Activated CD4-positive, alpha-beta memory T cell treated with anti-CD3 and anti-CD28 coated beads for 36 hours (primary cell): Measurements from ENCODE around the gene MTMR12. TPM values are rescaled to one million over a fixed set of nuclear protein-coding genes. Genes with fewer than 3 reads are reported as not detected.

Source experiments
- CTCF ChIA-PET: fragments of 350-600 bp; sonication (Branson Sonifier 250); formaldehyde crosslinking; loops from one replicate; lab custom pipeline; 2021; ENCODE audit warnings: antibody characterized with exemption, inconsistent platforms; lab: Charles Lee
- POLR2A ChIA-PET: fragments of 350-600 bp; sonication (Branson Sonifier 250); formaldehyde crosslinking; loops from one replicate; lab custom pipeline; 2021; ENCODE audit warnings: antibody characterized with exemption; lab: Charles Lee
- DNase-seq: peaks from one replicate; pipeline ENCODE4 v3.0.0-alpha.2; 2020
- H3K27ac Mint-ChIP-seq: one replicate; pipeline ENCODE4 v1.8.0; 2021; ENCODE audit warnings: mixed read lengths
- H3K27me3 Mint-ChIP-seq: one replicate; pipeline ENCODE4 v1.8.0; 2021; ENCODE audit warnings: mixed read lengths
- H3K36me3 Mint-ChIP-seq: one replicate; pipeline ENCODE4 v1.8.0; 2021; ENCODE audit warnings: mixed read lengths
- H3K4me1 Mint-ChIP-seq: one replicate; pipeline ENCODE4 v1.8.0; 2021; ENCODE audit warnings: low read depth, mixed read lengths
- H3K4me3 Mint-ChIP-seq: one replicate; pipeline ENCODE4 v1.8.0; 2021; ENCODE audit warnings: mild to moderate bottlenecking, mixed read lengths
- H3K9me3 Mint-ChIP-seq: one replicate; pipeline ENCODE4 v1.8.0; 2021; ENCODE audit warnings: mixed read lengths
- intact Hi-C: fragments of 100-400 bp; cut with micrococcal nuclease; formaldehyde crosslinking; loops from one replicate; pipeline ENCODE4 v1.15.1; 2023
- total RNA-seq, 2 experiments: library from RNA; stranded (reverse); gene quantifications; one replicate each; pipeline ENCODE4 v1.2.3, GENCODE V29; 2021

The MTMR12 gene
- total RNA-seq, 2 experiments from 2014 or later, result 22.3 to 22.4 TPM

GRCh38 chr5:32249668-32250067 lies 63.1 kb downstream of the MTMR12 start:
- H3K4me3 Mint-ChIP-seq, result no peak overlapping the region
- H3K4me1 Mint-ChIP-seq, result no peaks in the 10 kb centered on the region
- ChIA-PET CTCF (interaction anchor here (1.5 to 1.8 kb wide), 2 partner anchors 18 to 79 kb away, joined by 8 to 9 read pairs; no protein-coding TSS in a partner anchor), POLR2A (no interaction called here)
- intact Hi-C loops, result no loop called here
- DNase-seq, result no peak
- no peak overlapping the region for H3K27ac Mint-ChIP-seq
- no peaks in the 10 kb centered on the region for H3K27me3 Mint-ChIP-seq
- peaks cover 34% of the 10 kb centered on the region for H3K36me3 Mint-ChIP-seq
- H3K9me3 Mint-ChIP-seq, result no peaks in the 10 kb centered on the region

GRCh38 chr5:32245742-32246141 lies 67.0 kb downstream of the MTMR12 start:
- no peak overlapping the region for H3K27ac Mint-ChIP-seq
- H3K4me1 Mint-ChIP-seq, result no peaks in the 10 kb centered on the region
- CTCF ChIA-PET, result interaction anchor here (3.8 kb wide), 1 partner anchor 84 kb away, joined by 14 read pairs; no protein-coding TSS in a partner anchor

GRCh38 chr5:32244017-32244416 lies 68.7 kb downstream of the MTMR12 start:
- H3K9me3 Mint-ChIP-seq, result no peaks in the 10 kb centered on the region

More at GRCh38 chr5:32245742-32246141, 67.0 kb downstream of the MTMR12 start:
- peaks cover 41% of the 10 kb centered on the region for H3K36me3 Mint-ChIP-seq
- H3K27me3 Mint-ChIP-seq, result no peaks in the 10 kb centered on the region
- POLR2A ChIA-PET, result no interaction called here
- DNase-seq, result no peak
- no peaks in the 10 kb centered on the region for H3K9me3 Mint-ChIP-seq
- intact Hi-C loops, result no loop called here
- H3K4me3 Mint-ChIP-seq, result no peak overlapping the region

GRCh38 chr5:32241034-32241783 lies 71.5 kb downstream of the MTMR12 start:
- Mint-ChIP-seq H3K27ac (no peak overlapping the region), H3K27me3 (no peaks in the 10 kb centered on the region), H3K36me3 (peaks cover 18% of the 10 kb centered on the region), H3K4me1 (no peaks in the 10 kb centered on the region), H3K9me3 (no peaks in the 10 kb centered on the region), H3K4me3 (no peak overlapping the region)
- POLR2A ChIA-PET, result no interaction called here
- CTCF ChIA-PET, result interaction anchor here (0.7 to 1.7 kb wide), 3 partner anchors 9 to 103 kb away, joined by 3 to 13 read pairs (median 5); no protein-coding TSS in a partner anchor
- intact Hi-C loops, result no loop called here
- no peak for DNase-seq

More at GRCh38 chr5:32244017-32244416, 68.7 kb downstream of the MTMR12 start:
- intact Hi-C loops, result no loop called here
- ChIA-PET POLR2A (no interaction called here), CTCF (interaction anchor here (1.1 to 3.8 kb wide), 3 partner anchors 12 to 85 kb away, joined by 5 to 18 read pairs (median 14); no protein-coding TSS in a partner anchor)
- Mint-ChIP-seq H3K27me3 (no peaks in the 10 kb centered on the region), H3K4me3 (no peak overlapping the region), H3K36me3 (peaks cover 39% of the 10 kb centered on the region), H3K4me1 (no peaks in the 10 kb centered on the region), H3K27ac (no peak overlapping the region)
- no peak for DNase-seq

GRCh38 chr5:32239385-32239784 lies 73.4 kb downstream of the MTMR12 start:
- H3K36me3 Mint-ChIP-seq, result peaks cover 21% of the 10 kb centered on the region
- intact Hi-C loops, result no loop called here
- H3K9me3 Mint-ChIP-seq, result no peaks in the 10 kb centered on the region
- H3K27me3 Mint-ChIP-seq, result no peaks in the 10 kb centered on the region
- CTCF ChIA-PET, result no interaction called here
- H3K4me1 Mint-ChIP-seq, result no peaks in the 10 kb centered on the region
- no peak for DNase-seq
- POLR2A ChIA-PET, result no interaction called here
- H3K27ac Mint-ChIP-seq, result no peak overlapping the region
- no peak overlapping the region for H3K4me3 Mint-ChIP-seq

- Mint-ChIP-seq H3K36me3 (peaks cover 16% of the 10 kb centered on the region), H3K27me3 (no peaks in the 10 kb centered on the region), H3K4me3 (no peak overlapping the region), H3K4me1 (no peaks in the 10 kb centered on the region), H3K27ac (no peak overlapping the region), H3K9me3 (no peaks in the 10 kb centered on the region)
- CTCF ChIA-PET, result interaction anchor here (1.1 to 13.3 kb wide), 5 partner anchors 85 to 379 kb away, joined by 3 to 271 read pairs (median 17); no protein-coding TSS in a partner anchor
- POLR2A ChIA-PET, result no interaction called here
- DNase-seq, result no peak
- intact Hi-C loops, result loop anchor here (5.0 kb wide), 1 partner anchor 78 kb away; the partner anchor contains the start of gene MTMR12
These were observed 78.9 kb downstream of the MTMR12 start for GRCh38 chr5:32233696-32234447.

- Mint-ChIP-seq H3K27ac (no peak overlapping the region), H3K27me3 (no peaks in the 10 kb centered on the region), H3K4me1 (no peaks in the 10 kb centered on the region), H3K9me3 (no peaks in the 10 kb centered on the region), H3K36me3 (peaks cover 16% of the 10 kb centered on the region), H3K4me3 (no peak overlapping the region)
- POLR2A ChIA-PET, result no interaction called here
- DNase-seq, result no peak
- intact Hi-C loops, result loop anchor here (5.0 kb wide), 1 partner anchor 79 kb away; the partner anchor contains the start of gene MTMR12
- CTCF ChIA-PET, result interaction anchor here (0.7 to 13.3 kb wide), 24 partner anchors 8 to 380 kb away, joined by 3 to 271 read pairs (median 6); partner anchors contain the start of gene GOLPH3
These were observed 79.5 kb downstream of the MTMR12 start for GRCh38 chr5:32233220-32233695.

- intact Hi-C loops, result loop anchor here (1.0 to 5.0 kb wide), 3 partner anchors 80 to 381 kb away; partner anchors contain the start of gene MTMR12
- peak; percentile 85 for DNase-seq
- H3K4me3 Mint-ChIP-seq, result no peak overlapping the region
- H3K36me3 Mint-ChIP-seq, result peaks cover 16% of the 10 kb centered on the region
- H3K27ac Mint-ChIP-seq, result no peak overlapping the region
- no peaks in the 10 kb centered on the region for H3K4me1 Mint-ChIP-seq
- POLR2A ChIA-PET, result interaction anchor here (0.7 to 1.0 kb wide), 2 partner anchors 26 to 95 kb away, joined by 3 to 5 read pairs; no protein-coding TSS in a partner anchor
- no peaks in the 10 kb centered on the region for H3K9me3 Mint-ChIP-seq
- CTCF ChIA-PET, result interaction anchor here (0.6 to 13.3 kb wide), 50 partner anchors 9 to 381 kb away, joined by 3 to 271 read pairs (median 4); partner anchors contain the start of gene GOLPH3
- H3K27me3 Mint-ChIP-seq, result no peaks in the 10 kb centered on the region
These were observed 80.1 kb downstream of the MTMR12 start for GRCh38 chr5:32232441-32233219.

GRCh38 chr5:32231929-32232328 lies 80.8 kb downstream of the MTMR12 start:
- Mint-ChIP-seq H3K4me3 (no peak overlapping the region), H3K27me3 (no peaks in the 10 kb centered on the region), H3K36me3 (peaks cover 13% of the 10 kb centered on the region), H3K4me1 (no peaks in the 10 kb centered on the region), H3K27ac (no peak overlapping the region), H3K9me3 (no peaks in the 10 kb centered on the region)
- ChIA-PET POLR2A (interaction anchor here (0.7 to 1.0 kb wide), 2 partner anchors 26 to 96 kb away, joined by 3 to 5 read pairs; no protein-coding TSS in a partner anchor), CTCF (interaction anchor here (0.9 to 13.3 kb wide), 42 partner anchors 10 to 381 kb away, joined by 3 to 271 read pairs (median 5); partner anchors contain the start of gene GOLPH3)
- DNase-seq, result no peak
- intact Hi-C loops, result loop anchor here (1.0 to 5.0 kb wide), 3 partner anchors 80 to 381 kb away; partner anchors contain the start of gene MTMR12

- no peak for DNase-seq
- intact Hi-C loops, result loop anchor here (5.0 kb wide), 1 partner anchor 81 kb away; the partner anchor contains the start of gene MTMR12
- no peaks in the 10 kb centered on the region for H3K27me3 Mint-ChIP-seq
- H3K27ac Mint-ChIP-seq, result no peak overlapping the region
- ChIA-PET POLR2A (no interaction called here), CTCF (interaction anchor here (0.9 to 13.3 kb wide), 17 partner anchors 13 to 382 kb away, joined by 3 to 271 read pairs (median 5); partner anchors contain the start of gene GOLPH3)
- H3K9me3 Mint-ChIP-seq, result no peaks in the 10 kb centered on the region
- no peak overlapping the region for H3K4me3 Mint-ChIP-seq
- H3K36me3 Mint-ChIP-seq, result peaks cover 11% of the 10 kb centered on the region
- H3K4me1 Mint-ChIP-seq, result no peaks in the 10 kb centered on the region
These were observed 81.5 kb downstream of the MTMR12 start for GRCh38 chr5:32231241-32231640.
